HCT116 (cell line): ENCODE results near the gene RAB4A.

Experiments used
- CBX3 ChIP-seq: IDR thresholded peaks from 2 replicates; pipeline ENCODE4 v1.6.1; 2012; ENCODE audit warnings: low read depth
- CTCF ChIP-seq, 3 experiments: fragments of 200-600 bp in 1 of 3; sonication (generic) in 1 of 3; IDR thresholded peaks in 2 of 3; conservative IDR thresholded peaks in 1 of 3; 2 replicates each; pipeline ENCODE4 v1.5.1; 2012 to 2017; ENCODE audit warnings: low read depth in 2 of 3, low read length in 2 of 3, antibody characterized with exemption in 1 of 3, borderline replicate concordance in 1 of 3, control low read depth in 1 of 3, mild to moderate bottlenecking in 1 of 3, mixed read lengths in 1 of 3, mixed run types in 1 of 3, moderate library complexity in 1 of 3; ENCODE audit not compliant: insufficient read depth in 1 of 3
- EGR1 ChIP-seq: IDR thresholded peaks from 2 replicates; pipeline ENCODE4 v1.6.1; 2012; ENCODE audit warnings: low read depth
- EZH2 ChIP-seq: fragments of 200-600 bp; sonication (generic); IDR thresholded peaks from 2 replicates; pipeline ENCODE4 v1.6.1; 2017; ENCODE audit warnings: antibody characterized with exemption, mixed run types
- POLR2A ChIP-seq: IDR thresholded peaks from 2 replicates; pipeline ENCODE4 v1.7.0; 2011; ENCODE audit warnings: borderline replicate concordance; ENCODE audit not compliant: insufficient read depth, insufficient read length; ENCODE audit errors: extremely low read depth
- POLR2AphosphoS5 ChIP-seq: IDR thresholded peaks from 2 replicates; pipeline ENCODE4 v1.6.1; 2011; ENCODE audit warnings: mild to moderate bottlenecking, low read depth, low read length, moderate library complexity
- RAD21 ChIP-seq: IDR thresholded peaks from 2 replicates; pipeline ENCODE4 v1.6.1; 2012; ENCODE audit warnings: low read depth, mild to moderate bottlenecking
- SIN3A ChIP-seq: IDR thresholded peaks from 2 replicates; pipeline ENCODE4 v1.6.1; 2012; ENCODE audit warnings: low read depth
- ZBTB33 ChIP-seq: IDR thresholded peaks from 2 replicates; pipeline ENCODE4 v1.6.1; 2011; ENCODE audit warnings: mild to moderate bottlenecking, low read length, moderate library complexity; ENCODE audit not compliant: insufficient replicate concordance; ENCODE audit errors: extremely low read depth
- ZNF274 ChIP-seq: fragments of 200-500 bp; sonication (Bioruptor generic); IDR thresholded peaks from 2 replicates; pipeline ENCODE4 v1.6.1; 2014; ENCODE audit warnings: mild to moderate bottlenecking, low read depth, low read length, inconsistent platforms
- TF ChIP-seq, protein P1 (sequence below): IDR thresholded peaks from 2 replicates; pipeline ENCODE4 v1.6.1; 2012
- TF ChIP-seq, protein P2 (sequence below): IDR thresholded peaks from 2 replicates; pipeline ENCODE4 v1.6.1; 2012

GRCh38 chr1:229279242-229279641 is 8.3 kb downstream of the RAB4A start:
- TF ChIP-seq SIN3A (no peak), CTCF (IDR thresholded peaks at IDR 0.05 in 2 of 3, conservative IDR thresholded peaks at IDR 0.05 in 1 of 3; ENCODE audit: borderline replicate concordance in 1 of 3, insufficient read depth in 1 of 3, low read depth in 2 of 3, low read length in 2 of 3) (no peak), ZNF274 (no peak), POLR2AphosphoS5 (no peak), EGR1 (no peak), POLR2A (no peak), CBX3 (no peak), RAD21 (no peak), EZH2 (no peak), ZBTB33 (no peak)
- TF ChIP-seq, protein P1, sequence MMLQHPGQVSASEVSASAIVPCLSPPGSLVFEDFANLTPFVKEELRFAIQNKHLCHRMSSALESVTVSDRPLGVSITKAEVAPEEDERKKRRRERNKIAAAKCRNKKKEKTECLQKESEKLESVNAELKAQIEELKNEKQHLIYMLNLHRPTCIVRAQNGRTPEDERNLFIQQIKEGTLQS, result no peak
- TF ChIP-seq, protein P2, sequence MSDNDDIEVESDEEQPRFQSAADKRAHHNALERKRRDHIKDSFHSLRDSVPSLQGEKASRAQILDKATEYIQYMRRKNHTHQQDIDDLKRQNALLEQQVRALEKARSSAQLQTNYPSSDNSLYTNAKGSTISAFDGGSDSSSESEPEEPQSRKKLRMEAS, result no peak
